K562 (cell line): ENCODE data around the gene TCIRG1. TPM values are rescaled to one million over a fixed set of nuclear protein-coding genes. Genes with fewer than 3 reads are reported as not detected.

Experiments
- ARNT ChIP-seq, 2 experiments: fragments of 450-650 bp; IDR thresholded peaks; 2 replicates each; pipeline ENCODE4 v1.6.1; 2016; ENCODE audit warnings: mild to moderate bottlenecking in 1 of 2
- BRD9 ChIP-seq: fragments of 450-650 bp; IDR thresholded peaks from 2 replicates; pipeline ENCODE4 v1.6.1; 2018; ENCODE audit warnings: low read depth; ENCODE audit not compliant: partially characterized antibody
- FOXP1 ChIP-seq: sonication (generic); formaldehyde crosslinking; IDR thresholded peaks from 2 replicates; pipeline ENCODE4 v1.8.0; 2022; ENCODE audit warnings: mild to moderate bottlenecking, missing genetic modification reagents
- HCFC1 ChIP-seq: IDR thresholded peaks from 2 replicates; pipeline ENCODE4 v1.6.1; 2012; ENCODE audit warnings: low read depth, low read length, improper control_type of control experiment
- HDAC2 ChIP-seq: fragments of 450-650 bp; IDR thresholded peaks from 2 replicates; pipeline ENCODE4 v1.6.1; 2016; ENCODE audit warnings: mild to moderate bottlenecking
- KLF6 ChIP-seq: fragments of 250-450 bp; sonication (Bioruptor Pico); IDR thresholded peaks from 2 replicates; pipeline ENCODE4 v1.4.0; 2020; ENCODE audit warnings: mild to moderate bottlenecking, moderate library complexity, borderline replicate concordance
- MEF2D ChIP-seq: conservative IDR thresholded peaks from 2 replicates; pipeline ENCODE4 v1.6.1; 2016; ENCODE audit warnings: low read depth, missing genetic modification characterization, missing compliant biosample characterization
- NEUROD1 ChIP-seq: fragments of 150-350 bp; IDR thresholded peaks from 2 replicates; pipeline ENCODE4 v1.6.1; 2014; ENCODE audit warnings: borderline replicate concordance, low read length, low read depth; ENCODE audit not compliant: partially characterized antibody
- NFIX ChIP-seq: fragments of 250-450 bp; sonication (Bioruptor Pico); IDR thresholded peaks from 2 replicates; pipeline ENCODE4 v1.4.0; 2020; ENCODE audit warnings: low read depth, mild to moderate bottlenecking, moderate library complexity
- NFRKB ChIP-seq: fragments of 450-650 bp; IDR thresholded peaks from 2 replicates; pipeline ENCODE4 v1.6.1; 2016; ENCODE audit warnings: low read depth
- NFYB ChIP-seq: IDR thresholded peaks from 2 replicates; pipeline ENCODE4 v1.6.1; 2011; ENCODE audit warnings: mild to moderate bottlenecking, moderate library complexity; ENCODE audit not compliant: insufficient read length; ENCODE audit errors: extremely low read depth
- POLR3G ChIP-seq: IDR thresholded peaks from 2 replicates; pipeline ENCODE4 v1.6.1; 2011; ENCODE audit not compliant: insufficient read length, insufficient replicate concordance; ENCODE audit errors: extremely low read depth
- SAP30 ChIP-seq: fragments of 200-600 bp; sonication (generic); IDR thresholded peaks from 2 replicates; pipeline ENCODE4 v1.6.1; 2012; ENCODE audit warnings: borderline replicate concordance, low read depth, mild to moderate bottlenecking, moderate library complexity, low read length, control low read depth, inconsistent platforms; ENCODE audit not compliant: insufficient read depth, poor library complexity, severe bottlenecking
- SP2 ChIP-seq: IDR thresholded peaks from 2 replicates; pipeline ENCODE4 v1.6.1; 2011; ENCODE audit warnings: mild to moderate bottlenecking, low read depth, low read length, moderate library complexity; ENCODE audit not compliant: poor library complexity, severe bottlenecking; ENCODE audit errors: extremely low read depth
- SPI1 ChIP-seq: IDR thresholded peaks from 2 replicates; pipeline ENCODE4 v1.6.1; 2011; ENCODE audit warnings: low read depth, low read length, control low read depth, borderline replicate concordance
- SRSF3 ChIP-seq: fragments of 200-400 bp; formaldehyde crosslinking; IDR thresholded peaks from 2 replicates; pipeline ENCODE4 v1.6.1; 2016; ENCODE audit warnings: mild to moderate bottlenecking, low read length, moderate library complexity; ENCODE audit not compliant: insufficient read depth
- ZNF551 ChIP-seq: fragments of 250-450 bp; sonication (Bioruptor Pico); IDR thresholded peaks from 2 replicates; pipeline ENCODE4 v1.5.0; 2021; ENCODE audit warnings: mild to moderate bottlenecking, moderate library complexity
- ZNF589 ChIP-seq: fragments of 200-800 bp; sonication (Bioruptor generic); IDR thresholded peaks from 2 replicates; pipeline ENCODE4 v1.6.1; 2016; ENCODE audit warnings: low read depth, missing genetic modification characterization, missing compliant biosample characterization
- ZNF75A ChIP-seq: fragments of 450-650 bp; formaldehyde crosslinking; IDR thresholded peaks from 2 replicates; pipeline ENCODE4 v1.4.0; 2020; ENCODE audit warnings: mild to moderate bottlenecking
- polyA plus RNA-seq, 8 experiments: library from polyadenylated mRNA; depleted of rRNA in 4 of 8; stranded (reverse) in 5 of 8; unstranded in 3 of 8; fragments of >200 nt; fragmentation: Nextera tagmentation in 2 of 8; fragmentation: Illumina TruSeq in 1 of 8; extraction: Ambion mirVana in 2 of 8; extraction: Trizol in 1 of 8; gene quantifications; 2 replicates each; pipeline versions ENCODE4 v1.2.1 to v1.2.3, GENCODE V29; 2011 to 2014; ENCODE audit warnings: inconsistent platforms in 1 of 8, missing spikeins in 1 of 8
- total RNA-seq, 7 experiments: library from RNA; depleted of rRNA in 6 of 7; stranded (reverse); fragments of >200 nt in 6 of 7; fragmentation: Illumina TruSeq in 2 of 7; extraction: Trizol in 2 of 7; gene quantifications; 2 replicates each; pipeline versions ENCODE4 v1.2.1 to v1.2.3, GENCODE V29; 2011 to 2021; ENCODE audit warnings: low replicate concordance in 1 of 7
- TF ChIP-seq, protein P1 (sequence below): fragments of 250-450 bp; sonication (Bioruptor Pico); IDR thresholded peaks from 2 replicates; pipeline ENCODE4 v1.8.0; 2021; ENCODE audit warnings: moderate library complexity, mild to moderate bottlenecking, inconsistent platforms
- TF ChIP-seq, protein P2 (sequence below): fragments of 450-650 bp; formaldehyde crosslinking; IDR thresholded peaks from 2 replicates; pipeline ENCODE4 v1.4.0; 2020; ENCODE audit warnings: mild to moderate bottlenecking, moderate library complexity
- TF ChIP-seq, protein P3 (sequence below): IDR thresholded peaks from 3 replicates; pipeline ENCODE4 v1.6.1; 2011; ENCODE audit warnings: borderline replicate concordance, mild to moderate bottlenecking; ENCODE audit not compliant: insufficient read length, insufficient read depth
- TF ChIP-seq, protein P4 (sequence below): fragments of 450-650 bp; IDR thresholded peaks from 2 replicates; pipeline ENCODE4 v1.6.1; 2016

The TCIRG1 gene
- total and polyA plus RNA-seq, 9 of the 15 experiments (the other 6 are each of a cell fraction or from before 2014, with no cell fraction given) = 0.49 to 143 (median 24.4) TPM

DNA sequence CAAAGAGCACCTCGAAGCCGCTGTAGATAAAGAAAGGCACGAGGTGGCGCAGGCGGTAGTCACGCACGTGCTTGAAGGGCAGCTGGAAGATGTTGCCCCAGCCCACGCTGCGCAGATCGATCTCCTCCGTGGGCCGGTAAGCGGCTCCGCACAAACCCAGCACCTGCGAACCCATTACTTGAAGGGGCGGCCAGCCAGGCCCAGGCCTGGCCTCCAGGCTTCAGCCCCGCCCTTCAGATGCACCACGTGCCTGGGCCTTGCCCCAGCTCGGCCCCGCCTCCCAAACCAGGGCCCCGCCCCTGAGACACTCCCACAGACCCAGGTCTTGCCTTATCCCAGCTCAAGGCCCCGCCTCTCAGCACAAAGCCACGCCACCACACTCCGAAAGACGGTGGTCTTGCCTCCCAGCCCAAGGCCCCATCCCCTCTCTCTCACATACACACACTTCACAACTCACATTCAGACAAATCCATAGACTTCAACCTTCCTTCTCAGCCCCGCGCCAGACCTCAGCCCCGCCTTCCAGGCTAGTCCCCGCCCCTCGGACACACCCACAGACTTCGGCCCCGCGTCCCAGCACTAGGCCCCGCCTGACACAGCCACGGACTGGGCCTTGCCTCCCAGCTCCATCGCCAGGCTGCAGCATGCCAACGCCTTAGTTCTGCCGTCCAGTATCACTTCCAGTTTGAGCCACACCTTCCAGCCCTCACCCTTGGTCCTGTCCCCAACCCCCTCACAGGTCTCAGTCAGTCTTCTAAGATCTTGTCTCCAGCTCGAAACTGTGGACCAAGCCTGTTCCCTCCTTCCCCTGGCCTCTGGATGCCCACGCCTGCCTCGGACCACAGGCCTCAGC lies 42.0 kb upstream of the TCIRG1 start (continued):
- TF ChIP-seq, protein P1, sequence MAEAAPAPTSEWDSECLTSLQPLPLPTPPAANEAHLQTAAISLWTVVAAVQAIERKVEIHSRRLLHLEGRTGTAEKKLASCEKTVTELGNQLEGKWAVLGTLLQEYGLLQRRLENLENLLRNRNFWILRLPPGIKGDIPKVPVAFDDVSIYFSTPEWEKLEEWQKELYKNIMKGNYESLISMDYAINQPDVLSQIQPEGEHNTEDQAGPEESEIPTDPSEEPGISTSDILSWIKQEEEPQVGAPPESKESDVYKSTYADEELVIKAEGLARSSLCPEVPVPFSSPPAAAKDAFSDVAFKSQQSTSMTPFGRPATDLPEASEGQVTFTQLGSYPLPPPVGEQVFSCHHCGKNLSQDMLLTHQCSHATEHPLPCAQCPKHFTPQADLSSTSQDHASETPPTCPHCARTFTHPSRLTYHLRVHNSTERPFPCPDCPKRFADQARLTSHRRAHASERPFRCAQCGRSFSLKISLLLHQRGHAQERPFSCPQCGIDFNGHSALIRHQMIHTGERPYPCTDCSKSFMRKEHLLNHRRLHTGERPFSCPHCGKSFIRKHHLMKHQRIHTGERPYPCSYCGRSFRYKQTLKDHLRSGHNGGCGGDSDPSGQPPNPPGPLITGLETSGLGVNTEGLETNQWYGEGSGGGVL = no peak
- TF ChIP-seq KLF6 (CRISPR knock-in tag) = no peak
- TF ChIP-seq SRSF3 = no peak
- no peak for TF ChIP-seq SAP30
- no peak for TF ChIP-seq ZNF75A (CRISPR knock-in tag)
- TF ChIP-seq MEF2D = no peak
- no peak for TF ChIP-seq SP2
- TF ChIP-seq, protein P2, sequence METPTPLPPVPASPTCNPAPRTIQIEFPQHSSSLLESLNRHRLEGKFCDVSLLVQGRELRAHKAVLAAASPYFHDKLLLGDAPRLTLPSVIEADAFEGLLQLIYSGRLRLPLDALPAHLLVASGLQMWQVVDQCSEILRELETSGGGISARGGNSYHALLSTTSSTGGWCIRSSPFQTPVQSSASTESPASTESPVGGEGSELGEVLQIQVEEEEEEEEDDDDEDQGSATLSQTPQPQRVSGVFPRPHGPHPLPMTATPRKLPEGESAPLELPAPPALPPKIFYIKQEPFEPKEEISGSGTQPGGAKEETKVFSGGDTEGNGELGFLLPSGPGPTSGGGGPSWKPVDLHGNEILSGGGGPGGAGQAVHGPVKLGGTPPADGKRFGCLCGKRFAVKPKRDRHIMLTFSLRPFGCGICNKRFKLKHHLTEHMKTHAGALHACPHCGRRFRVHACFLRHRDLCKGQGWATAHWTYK (CRISPR knock-in tag) = no peak
- no peak for TF ChIP-seq NFYB
- TF ChIP-seq ARNT (IDR thresholded peaks at IDR 0.05) = no peak
- TF ChIP-seq ZNF551 (CRISPR knock-in tag) = no peak
- TF ChIP-seq HDAC2 = no peak
- TF ChIP-seq HCFC1 = no peak
- TF ChIP-seq NFRKB = no peak
- TF ChIP-seq POLR3G = no peak
- no peak for TF ChIP-seq ZNF589 (CRISPR knock-in tag)
- TF ChIP-seq, protein P3, sequence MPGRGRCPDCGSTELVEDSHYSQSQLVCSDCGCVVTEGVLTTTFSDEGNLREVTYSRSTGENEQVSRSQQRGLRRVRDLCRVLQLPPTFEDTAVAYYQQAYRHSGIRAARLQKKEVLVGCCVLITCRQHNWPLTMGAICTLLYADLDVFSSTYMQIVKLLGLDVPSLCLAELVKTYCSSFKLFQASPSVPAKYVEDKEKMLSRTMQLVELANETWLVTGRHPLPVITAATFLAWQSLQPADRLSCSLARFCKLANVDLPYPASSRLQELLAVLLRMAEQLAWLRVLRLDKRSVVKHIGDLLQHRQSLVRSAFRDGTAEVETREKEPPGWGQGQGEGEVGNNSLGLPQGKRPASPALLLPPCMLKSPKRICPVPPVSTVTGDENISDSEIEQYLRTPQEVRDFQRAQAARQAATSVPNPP = no peak
- TF ChIP-seq, protein P4, sequence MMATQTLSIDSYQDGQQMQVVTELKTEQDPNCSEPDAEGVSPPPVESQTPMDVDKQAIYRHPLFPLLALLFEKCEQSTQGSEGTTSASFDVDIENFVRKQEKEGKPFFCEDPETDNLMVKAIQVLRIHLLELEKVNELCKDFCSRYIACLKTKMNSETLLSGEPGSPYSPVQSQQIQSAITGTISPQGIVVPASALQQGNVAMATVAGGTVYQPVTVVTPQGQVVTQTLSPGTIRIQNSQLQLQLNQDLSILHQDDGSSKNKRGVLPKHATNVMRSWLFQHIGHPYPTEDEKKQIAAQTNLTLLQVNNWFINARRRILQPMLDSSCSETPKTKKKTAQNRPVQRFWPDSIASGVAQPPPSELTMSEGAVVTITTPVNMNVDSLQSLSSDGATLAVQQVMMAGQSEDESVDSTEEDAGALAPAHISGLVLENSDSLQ = peak; percentile 39; the same call in 1 of the 2 replicates
- no peak for TF ChIP-seq NFIX
- no peak for TF ChIP-seq BRD9
- TF ChIP-seq FOXP1 (CRISPR knock-in tag) = peak; percentile 68; the same call in 1 of the 2 replicates
- TF ChIP-seq SPI1 = no peak
- TF ChIP-seq NEUROD1 = no peak
